ENCODE data around the gene MRPL52. TPM values are rescaled to one million over a fixed set of nuclear protein-coding genes. Genes with fewer than 3 reads are reported as not detected.
"Not testable (repeated sequence)": the region's sequence is repeated elsewhere in the genome, so short reads cannot be mapped to it uniquely, and the experiment has no call there.

Gene MRPL52
- total and polyA plus RNA-seq, 12 donors: 58.3 to 390 (median 111) TPM

GRCh38 chr14:22792158-22792557 lies 37.5 kb upstream of the MRPL52 start:
- no peaks in the 10 kb centered on the region for H3K9me3 ChIP-seq (replicated peaks in 1 of 3)
- no peak for DNase-seq
- no peaks in the 10 kb centered on the region for H3K36me3 ChIP-seq (replicated peaks in 1 of 2)
- intact Hi-C loops (cut with DNase I): no loop called here
- H3K27me3 ChIP-seq: no peaks in the 10 kb centered on the region
- WGBS, 4 donors: 80 to 94% (median 85%) methylated on average over 2 of the region's 2 CpGs
- no peak overlapping the region for H3K27ac ChIP-seq
- H3K4me1 ChIP-seq (replicated peaks in 1 of 2): no peaks in the 10 kb centered on the region
- no peak overlapping the region for H3K4me3 ChIP-seq
- no peak for TF ChIP-seq CTCF (IDR thresholded peaks at IDR 0.05)
- no peak for TF ChIP-seq POLR2A (IDR thresholded peaks at IDR 0.05)

- WGBS, 4 donors: 69 to 78% (median 73%) methylated on average over 5 of the region's 5 CpGs
- H3K27ac ChIP-seq; H3K36me3 ChIP-seq (replicated peaks in 1 of 2); H3K27me3 ChIP-seq; H3K9me3 ChIP-seq (replicated peaks in 1 of 3); intact Hi-C loops (cut with DNase I); DNase-seq; H3K4me1 ChIP-seq (replicated peaks in 1 of 2); H3K4me3 ChIP-seq: not testable (repeated sequence)
Measured at GRCh38 chr14:22793550-22793949, 36.1 kb upstream of the MRPL52 start.

GRCh38 chr14:22793976-22794375 lies 35.7 kb upstream of the MRPL52 start:
- DNase-seq: no peak
- no peak overlapping the region for H3K4me3 ChIP-seq
- intact Hi-C loops (cut with DNase I): no loop called here
- no peaks in the 10 kb centered on the region for H3K36me3 ChIP-seq (replicated peaks in 1 of 2)
- H3K27me3 ChIP-seq: no peaks in the 10 kb centered on the region
- H3K9me3 ChIP-seq (replicated peaks in 1 of 3): no peaks in the 10 kb centered on the region
- no peak for TF ChIP-seq CTCF (IDR thresholded peaks at IDR 0.05)
- no peak for TF ChIP-seq POLR2A (IDR thresholded peaks at IDR 0.05)
- H3K27ac ChIP-seq: no peak overlapping the region
- 59 to 81% (median 73%) methylated on average over 5 of the region's 5 CpGs for WGBS, 4 donors
- H3K4me1 ChIP-seq (replicated peaks in 1 of 2): peaks cover 0 to 4% of the 10 kb centered on the region in 2 donors

- TF ChIP-seq CTCF (IDR thresholded peaks at IDR 0.05): no peak
- TF ChIP-seq POLR2A (IDR thresholded peaks at IDR 0.05): no peak
Measured at GRCh38 chr14:22794551-22794951, 35.1 kb upstream of the MRPL52 start.

GRCh38 chr14:22796087-22796707 lies 33.5 kb upstream of the MRPL52 start:
- no peaks in the 10 kb centered on the region for H3K27me3 ChIP-seq
- intact Hi-C loops (cut with DNase I): no loop called here
- no peak overlapping the region for H3K27ac ChIP-seq
- H3K4me1 ChIP-seq (replicated peaks in 1 of 2): peaks cover 0 to 4% of the 10 kb centered on the region in 2 donors
- no peak overlapping the region for H3K4me3 ChIP-seq
- TF ChIP-seq CTCF (IDR thresholded peaks at IDR 0.05) (no peak), POLR2A (IDR thresholded peaks at IDR 0.05) (no peak)
- no peaks in the 10 kb centered on the region for H3K36me3 ChIP-seq (replicated peaks in 1 of 2)
- no peaks in the 10 kb centered on the region for H3K9me3 ChIP-seq (replicated peaks in 1 of 3)
- WGBS, 4 donors: 38 to 82% (median 62%) methylated on average over 3 to 5 of the region's 5 CpGs
- no peak for DNase-seq

More at GRCh38 chr14:22794551-22794951, 35.1 kb upstream of the MRPL52 start:
- Histone ChIP-seq H3K36me3 (replicated peaks in 1 of 2) (no peaks in the 10 kb centered on the region), H3K27ac (no peak overlapping the region), H3K27me3 (no peaks in the 10 kb centered on the region), H3K9me3 (replicated peaks in 1 of 3) (no peaks in the 10 kb centered on the region), H3K4me1 (replicated peaks in 1 of 2) (peaks cover 0 to 4% of the 10 kb centered on the region in 2 donors), H3K4me3 (no peak overlapping the region)
- WGBS, 4 donors: 75 to 84% (median 77%) methylated on average over 6 to 7 of the region's 7 CpGs
- intact Hi-C loops (cut with DNase I): no loop called here
- no peak for DNase-seq

All from adrenal gland (tissue), 12 donors.